ENCODE results near the gene PKP3. TPM values are rescaled to one million over a fixed set of nuclear protein-coding genes. Genes with fewer than 3 reads are reported as not detected.
A peak's percentile ranks its signal among the peaks of the same experiment; 100 is the strongest.

PKP3 gene
- total and polyA plus RNA-seq, 9 of the 15 experiments (the other 6 are each of a cell fraction or from before 2014, with no cell fraction given) = 0.11 to 110 (median 30.7) TPM

- TF ChIP-seq MNT (conservative IDR thresholded peaks at IDR 0.05) (peak in 1 of 2 experiments; percentile 64; a peak in 2 of 4 replicates), ZNF76 (CRISPR knock-in tag; IDR thresholded peaks at IDR 0.05; ENCODE audit: borderline replicate concordance) (no peak), SAFB (IDR thresholded peaks at IDR 0.05; ENCODE audit: borderline replicate concordance, low read depth, low read length) (peak; percentile 47; the same call in 1 of the 2 replicates), SMAD4 (CRISPR knock-in tag; conservative IDR thresholded peaks at IDR 0.05) (peak; percentile 78), ZBTB8A (IDR thresholded peaks at IDR 0.05; ENCODE audit: partially characterized antibody) (no peak), SAFB2 (IDR thresholded peaks at IDR 0.05; ENCODE audit: borderline replicate concordance, low read depth, low read length, severe bottlenecking) (no peak), KLF1 (tag; IDR thresholded peaks at IDR 0.05) (0 out of 2 replicates have a peak, but pooled peaks have one; percentile 18), CBX1 (IDR thresholded peaks at IDR 0.05; ENCODE audit: low read depth) (peak; percentile 68; the same call in 1 of the 2 replicates), ZKSCAN3 (CRISPR knock-in tag; IDR thresholded peaks at IDR 0.05) (no peak), ZNF263 (CRISPR knock-in tag; IDR thresholded peaks at IDR 0.05; ENCODE audit: borderline replicate concordance) (peak; percentile 34; the same call in 1 of the 2 replicates), SMAD1 (IDR thresholded peaks at IDR 0.05; ENCODE audit: low read depth, low read length, partially characterized antibody) (no peak), EGR1 (conservative IDR thresholded peaks at IDR 0.05) (peak; percentile 62), CXXC5 (CRISPR knock-in tag; IDR thresholded peaks at IDR 0.05) (peak; percentile 92), POLR2B (IDR thresholded peaks at IDR 0.05; ENCODE audit: low read depth, partially characterized antibody) (peak; percentile 26), ZNF140 (CRISPR knock-in tag; IDR thresholded peaks at IDR 0.05) (no peak), POLR2AphosphoS5 (IDR thresholded peaks at IDR 0.05; ENCODE audit: control insufficient read depth, insufficient read depth, low read depth, low read length) (no peak), SUPT5H (IDR thresholded peaks at IDR 0.05) (peak; percentile 60), THRA (IDR thresholded peaks at IDR 0.05) (no peak)
- TF ChIP-seq, protein P1, sequence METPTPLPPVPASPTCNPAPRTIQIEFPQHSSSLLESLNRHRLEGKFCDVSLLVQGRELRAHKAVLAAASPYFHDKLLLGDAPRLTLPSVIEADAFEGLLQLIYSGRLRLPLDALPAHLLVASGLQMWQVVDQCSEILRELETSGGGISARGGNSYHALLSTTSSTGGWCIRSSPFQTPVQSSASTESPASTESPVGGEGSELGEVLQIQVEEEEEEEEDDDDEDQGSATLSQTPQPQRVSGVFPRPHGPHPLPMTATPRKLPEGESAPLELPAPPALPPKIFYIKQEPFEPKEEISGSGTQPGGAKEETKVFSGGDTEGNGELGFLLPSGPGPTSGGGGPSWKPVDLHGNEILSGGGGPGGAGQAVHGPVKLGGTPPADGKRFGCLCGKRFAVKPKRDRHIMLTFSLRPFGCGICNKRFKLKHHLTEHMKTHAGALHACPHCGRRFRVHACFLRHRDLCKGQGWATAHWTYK (CRISPR knock-in tag; IDR thresholded peaks at IDR 0.05) = 0 out of 2 replicates have a peak, but pooled peaks have one; percentile 54
- TF ChIP-seq, protein P2, sequence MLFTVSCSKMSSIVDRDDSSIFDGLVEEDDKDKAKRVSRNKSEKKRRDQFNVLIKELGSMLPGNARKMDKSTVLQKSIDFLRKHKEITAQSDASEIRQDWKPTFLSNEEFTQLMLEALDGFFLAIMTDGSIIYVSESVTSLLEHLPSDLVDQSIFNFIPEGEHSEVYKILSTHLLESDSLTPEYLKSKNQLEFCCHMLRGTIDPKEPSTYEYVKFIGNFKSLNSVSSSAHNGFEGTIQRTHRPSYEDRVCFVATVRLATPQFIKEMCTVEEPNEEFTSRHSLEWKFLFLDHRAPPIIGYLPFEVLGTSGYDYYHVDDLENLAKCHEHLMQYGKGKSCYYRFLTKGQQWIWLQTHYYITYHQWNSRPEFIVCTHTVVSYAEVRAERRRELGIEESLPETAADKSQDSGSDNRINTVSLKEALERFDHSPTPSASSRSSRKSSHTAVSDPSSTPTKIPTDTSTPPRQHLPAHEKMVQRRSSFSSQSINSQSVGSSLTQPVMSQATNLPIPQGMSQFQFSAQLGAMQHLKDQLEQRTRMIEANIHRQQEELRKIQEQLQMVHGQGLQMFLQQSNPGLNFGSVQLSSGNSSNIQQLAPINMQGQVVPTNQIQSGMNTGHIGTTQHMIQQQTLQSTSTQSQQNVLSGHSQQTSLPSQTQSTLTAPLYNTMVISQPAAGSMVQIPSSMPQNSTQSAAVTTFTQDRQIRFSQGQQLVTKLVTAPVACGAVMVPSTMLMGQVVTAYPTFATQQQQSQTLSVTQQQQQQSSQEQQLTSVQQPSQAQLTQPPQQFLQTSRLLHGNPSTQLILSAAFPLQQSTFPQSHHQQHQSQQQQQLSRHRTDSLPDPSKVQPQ (CRISPR knock-in tag; IDR thresholded peaks at IDR 0.05; ENCODE audit: borderline replicate concordance) = no peak
Measured at GRCh38 chr11:406796-407650, 13.0 kb downstream of the PKP3 start (continued).

All from K562 (cell line).